Osteocyte (in vitro differentiated cells): ENCODE results near the gene LRRC56. TPM values are rescaled to one million over a fixed set of nuclear protein-coding genes. Genes with fewer than 3 reads are reported as not detected.

Experiments used
- DNase-seq: peaks from one replicate; pipeline ENCODE4 v3.0.0; 2021; ENCODE audit warnings: mixed read lengths; ENCODE audit not compliant: unreplicated experiment; ENCODE audit errors: extremely low spot score
- H3K27ac Mint-ChIP-seq: one replicate; pipeline ENCODE4 v1.8.0; 2021; ENCODE audit warnings: mild to moderate bottlenecking, mixed read lengths; ENCODE audit not compliant: unreplicated experiment
- H3K27me3 Mint-ChIP-seq: one replicate; pipeline ENCODE4 v1.8.0; 2021; ENCODE audit warnings: mixed read lengths; ENCODE audit not compliant: unreplicated experiment
- H3K36me3 Mint-ChIP-seq: one replicate; pipeline ENCODE4 v1.8.0; 2021; ENCODE audit warnings: mixed read lengths; ENCODE audit not compliant: unreplicated experiment
- H3K4me1 Mint-ChIP-seq: one replicate; pipeline ENCODE4 v1.8.0; 2021; ENCODE audit warnings: mixed read lengths; ENCODE audit not compliant: unreplicated experiment
- H3K4me3 Mint-ChIP-seq: one replicate; pipeline ENCODE4 v1.8.0; 2021; ENCODE audit warnings: mild to moderate bottlenecking, moderate library complexity, mixed read lengths; ENCODE audit not compliant: unreplicated experiment
- H3K9me3 Mint-ChIP-seq: one replicate; pipeline ENCODE4 v1.8.0; 2021; ENCODE audit warnings: mixed read lengths; ENCODE audit not compliant: unreplicated experiment
- CTCF ChIP-seq: fragments of 200-600 bp; sonication (generic); IDR thresholded peaks from 2 replicates; pipeline ENCODE4 v1.5.0; 2021; ENCODE audit warnings: antibody characterized with exemption, mild to moderate bottlenecking, moderate library complexity
- total RNA-seq: library from RNA; stranded (reverse); gene quantifications from 2 replicates; pipeline ENCODE4 v1.2.1, GENCODE V29; 2021

The LRRC56 gene
- total RNA-seq, 1 donor from 2014 or later = 3.7 TPM

- Mint-ChIP-seq H3K27me3 (no peaks in the 10 kb centered on the region), H3K27ac (no peak overlapping the region), H3K4me3 (no peak overlapping the region), H3K36me3 (peaks cover 9% of the 10 kb centered on the region), H3K9me3 (no peaks in the 10 kb centered on the region), H3K4me1 (no peaks in the 10 kb centered on the region)
- no peak for TF ChIP-seq CTCF
- no peak for DNase-seq
Observed at GRCh38 chr11:489610-490185, 47.6 kb upstream of the LRRC56 start.

- H3K36me3 Mint-ChIP-seq = peaks cover 13% of the 10 kb centered on the region
- H3K27me3 Mint-ChIP-seq = no peaks in the 10 kb centered on the region
- H3K4me1 Mint-ChIP-seq = no peaks in the 10 kb centered on the region
- no peak overlapping the region for H3K27ac Mint-ChIP-seq
- no peak for DNase-seq
- no peak overlapping the region for H3K4me3 Mint-ChIP-seq
- no peak for TF ChIP-seq CTCF
- H3K9me3 Mint-ChIP-seq = no peaks in the 10 kb centered on the region
Observed at GRCh38 chr11:490186-490929, 47.0 kb upstream of the LRRC56 start.

GRCh38 chr11:490930-491260 lies 46.4 kb upstream of the LRRC56 start:
- no peak for TF ChIP-seq CTCF
- Mint-ChIP-seq H3K4me1 (no peaks in the 10 kb centered on the region), H3K27ac (no peak overlapping the region), H3K4me3 (no peak overlapping the region), H3K9me3 (no peaks in the 10 kb centered on the region), H3K27me3 (no peaks in the 10 kb centered on the region), H3K36me3 (peaks cover 16% of the 10 kb centered on the region)
- DNase-seq = no peak

- H3K4me1 Mint-ChIP-seq = no peaks in the 10 kb centered on the region
- no peaks in the 10 kb centered on the region for H3K27me3 Mint-ChIP-seq
- no peak for TF ChIP-seq CTCF
- no peak overlapping the region for H3K27ac Mint-ChIP-seq
- H3K9me3 Mint-ChIP-seq = no peaks in the 10 kb centered on the region
- DNase-seq = no peak
- peaks cover 18% of the 10 kb centered on the region for H3K36me3 Mint-ChIP-seq
- H3K4me3 Mint-ChIP-seq = no peak overlapping the region
Observed at GRCh38 chr11:491358-491757, 46.0 kb upstream of the LRRC56 start.

- H3K4me3 Mint-ChIP-seq = no peak overlapping the region
- H3K9me3 Mint-ChIP-seq = no peaks in the 10 kb centered on the region
- peak; percentile 79 for DNase-seq
- H3K27me3 Mint-ChIP-seq = no peaks in the 10 kb centered on the region
- no peaks in the 10 kb centered on the region for H3K4me1 Mint-ChIP-seq
- TF ChIP-seq CTCF = no peak
- H3K36me3 Mint-ChIP-seq = peaks cover 30% of the 10 kb centered on the region
- H3K27ac Mint-ChIP-seq = no peak overlapping the region
Observed at GRCh38 chr11:492427-493226, 44.7 kb upstream of the LRRC56 start.
